Sigmoid colon (tissue), 7 donors: Measurements from ENCODE around the gene EVA1C. TPM values are rescaled to one million over a fixed set of nuclear protein-coding genes. Genes with fewer than 3 reads are reported as not detected.
"Not testable (repeated sequence)": the region's sequence is repeated elsewhere in the genome, so short reads cannot be mapped to it uniquely, and the experiment has no call there.

Source experiments
- DNase-seq: peaks from one replicate; pipeline ENCODE4 v3.0.0-alpha.2; 2019
- H3K27ac ChIP-seq, 4 donors: fragments of 200-600 bp; sonication (generic); one replicate each; pipeline ENCODE4 v1.5.1; 2016 to 2019; ENCODE audit warnings: mild to moderate bottlenecking in 1 of 4
- H3K27me3 ChIP-seq, 3 donors: fragments of 200-600 bp; sonication (generic); one replicate each; pipeline ENCODE4 v1.5.1; 2019; ENCODE audit warnings: mild to moderate bottlenecking in 1 of 3
- H3K36me3 ChIP-seq, 4 donors: fragments of 200-600 bp; sonication (generic); one replicate each; pipeline ENCODE4 v1.5.1; 2016 to 2019
- H3K4me1 ChIP-seq, 4 donors: fragments of 200-600 bp; sonication (generic); one replicate each; pipeline ENCODE4 v1.5.1; 2017 to 2019
- H3K4me3 ChIP-seq, 4 donors: fragments of 200-600 bp; sonication (generic); one replicate each; pipeline ENCODE4 v1.5.1; 2017 to 2019; ENCODE audit warnings: mild to moderate bottlenecking in 2 of 4, moderate library complexity in 1 of 4
- H3K9me3 ChIP-seq, 4 donors: fragments of 200-600 bp in 3 of 4; sonication (generic) in 3 of 4; one replicate each; pipeline versions ENCODE4 v1.5.1 to v1.6.1; 2013 to 2019
- EP300 ChIP-seq, 4 donors: sonication (generic); formaldehyde crosslinking; IDR thresholded peaks; one replicate each; pipeline ENCODE4 v1.6.1; 2017; ENCODE audit warnings: antibody characterized with exemption in 4 of 4
- POLR2A ChIP-seq, 2 donors: fragments of 450-650 bp; IDR thresholded peaks; one replicate each; pipeline ENCODE4 v1.6.1; 2016; ENCODE audit warnings: antibody characterized with exemption in 2 of 2, mild to moderate bottlenecking in 2 of 2, moderate library complexity in 2 of 2
- POLR2AphosphoS5 ChIP-seq, 4 donors: sonication (generic); formaldehyde crosslinking; IDR thresholded peaks; one replicate each; pipeline ENCODE4 v1.6.1; 2017; ENCODE audit warnings: antibody characterized with exemption in 4 of 4
- WGBS, 2 donors: extraction: QIAGEN DNeasy Blood & Tissue Kit; methylation state at CpG; one replicate each; pipeline ENCODE4 v1.1.7; 2013; 5-methylcytosine and 5-hydroxymethylcytosine counted together
- intact Hi-C: fragments of 100-400 bp; cut with DNase I; formaldehyde crosslinking; loops from one replicate; pipeline ENCODE4 v1.15.1; 2023
- polyA plus RNA-seq, 3 donors: library from polyadenylated mRNA; stranded (reverse); fragments of 200-250 nt; gene quantifications; one replicate each; pipeline ENCODE4 v1.2.3, GENCODE V29; 2013
- total RNA-seq, 4 donors: library from RNA; depleted of rRNA; stranded (reverse); fragments of >200 nt; gene quantifications; one replicate each; pipeline ENCODE4 v1.1.0, GENCODE V29; 2016
- TF ChIP-seq, protein P1 (sequence below), 4 experiments: fragments of 450-650 bp in 3 of 4; fragments of 200-600 bp in 1 of 4; IDR thresholded peaks; one replicate each; pipeline ENCODE4 v1.5.1; 2016 to 2019; ENCODE audit warnings: antibody characterized with exemption in 4 of 4, mild to moderate bottlenecking in 3 of 4, moderate library complexity in 2 of 4
- donor health status: healthy with polysubstance abuse.
- donor health status: Bipolar disorder and iron deficiency.
- donor health status: healthy.

The EVA1C gene
- total and polyA plus RNA-seq, 7 donors = 3.5 to 53.8 (median 32.1) TPM

DNA sequence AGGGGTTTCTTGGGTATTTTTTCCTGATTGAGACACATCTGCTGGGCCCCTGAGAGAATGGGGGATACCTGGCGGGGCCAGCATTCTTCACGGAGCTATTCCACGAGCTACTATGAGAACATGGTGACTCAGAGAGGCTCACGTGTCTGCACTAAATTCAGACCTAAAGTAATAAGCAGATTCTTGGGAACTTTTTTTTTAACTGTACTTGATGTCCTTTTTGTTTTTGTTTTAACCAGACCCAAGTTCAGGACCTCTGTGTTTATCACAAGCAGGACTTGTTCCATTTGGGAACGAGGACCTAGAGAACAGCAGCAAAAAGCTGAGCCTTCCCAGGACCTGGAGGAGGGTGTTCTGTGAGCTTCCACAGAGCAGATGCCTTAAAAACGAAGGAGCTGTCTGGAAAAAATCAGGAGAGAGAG, 44.0 kb downstream of the EVA1C start:
- intact Hi-C loops = loop anchor here (5.0 to 10.0 kb wide), 2 partner anchors 44 to 58 kb away; partner anchors contain the start of gene EVA1C
- Histone ChIP-seq H3K27ac (peak overlapping the region; percentile 69 to 84 (median 74)), H3K4me3 (no peak overlapping the region), H3K9me3 (no peaks in the 10 kb centered on the region), H3K27me3 (no peaks in the 10 kb centered on the region), H3K36me3 (peaks cover 6 to 39% (median 16%) of the 10 kb centered on the region in 4 donors), H3K4me1 (peaks cover 0 to 32% (median 29%) of the 10 kb centered on the region in 4 donors)
- 70 to 74% methylated on average over 6 of the region's 6 CpGs for WGBS, 2 donors
- no peak for TF ChIP-seq POLR2A (IDR thresholded peaks at IDR 0.05)
- peak; percentile 49 to 67 (median 56) for TF ChIP-seq POLR2AphosphoS5 (IDR thresholded peaks at IDR 0.05)
- DNase-seq = peak; percentile 82

DNA sequence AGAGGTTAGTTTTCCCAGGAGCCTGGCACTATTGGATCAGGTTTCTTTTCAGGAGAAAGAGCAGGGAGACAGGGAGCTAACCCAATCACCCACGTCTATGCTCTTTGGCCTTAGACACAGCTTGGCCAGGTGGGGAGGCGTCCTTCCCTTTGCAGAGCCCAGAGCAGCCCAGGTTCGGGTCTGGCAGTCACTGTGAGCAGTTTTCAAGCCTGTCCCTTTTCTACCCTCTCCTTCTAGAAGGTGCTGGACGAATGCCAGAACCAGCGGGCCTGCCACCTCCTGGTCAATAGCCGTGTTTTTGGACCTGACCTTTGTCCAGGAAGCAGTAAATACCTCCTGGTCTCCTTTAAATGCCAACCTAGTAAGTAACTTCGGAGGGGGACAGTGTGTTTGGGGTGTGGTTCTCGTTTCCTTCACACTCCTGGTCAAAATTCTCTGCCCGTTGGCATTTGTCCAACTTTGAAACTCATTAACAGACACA, 44.9 kb downstream of the EVA1C start:
- WGBS, 2 donors = 13 to 47% methylated on average over 9 of the region's 9 CpGs
- intact Hi-C loops = loop anchor here (5.0 to 10.0 kb wide), 2 partner anchors 45 to 57 kb away; partner anchors contain the start of gene EVA1C
- DNase-seq = no peak

DNA sequence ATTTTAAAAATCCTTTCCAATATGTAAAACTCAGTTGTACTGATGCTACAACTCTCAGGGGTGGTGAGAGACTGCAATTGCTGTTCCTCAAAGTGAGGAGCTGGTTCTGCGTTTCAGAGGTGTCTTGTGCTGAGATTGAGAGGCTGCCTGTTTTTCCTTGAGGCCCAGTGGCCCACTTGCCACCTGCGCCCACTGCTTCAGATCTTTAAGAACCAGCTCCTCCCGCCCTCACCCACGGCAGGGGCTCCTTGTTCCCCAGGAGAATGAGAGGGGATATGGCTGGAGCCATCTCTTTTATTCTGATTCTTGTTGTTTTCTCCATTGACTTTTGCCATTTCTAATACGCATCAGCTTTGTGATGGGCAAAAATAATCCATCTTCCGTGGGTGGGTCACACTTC, 45.5 kb downstream of the EVA1C start:
- Histone ChIP-seq H3K4me1 (peaks cover 0 to 27% (median 25%) of the 10 kb centered on the region in 4 donors), H3K36me3 (peaks cover 6 to 41% (median 17%) of the 10 kb centered on the region in 4 donors), H3K4me3 (no peak overlapping the region), H3K9me3 (no peaks in the 10 kb centered on the region), H3K27me3 (no peaks in the 10 kb centered on the region), H3K27ac (peak overlapping the region; percentile 69 to 84 (median 74))
- intact Hi-C loops = loop anchor here (5.0 to 10.0 kb wide), 2 partner anchors 46 to 57 kb away; partner anchors contain the start of gene EVA1C
- TF ChIP-seq, protein P1, sequence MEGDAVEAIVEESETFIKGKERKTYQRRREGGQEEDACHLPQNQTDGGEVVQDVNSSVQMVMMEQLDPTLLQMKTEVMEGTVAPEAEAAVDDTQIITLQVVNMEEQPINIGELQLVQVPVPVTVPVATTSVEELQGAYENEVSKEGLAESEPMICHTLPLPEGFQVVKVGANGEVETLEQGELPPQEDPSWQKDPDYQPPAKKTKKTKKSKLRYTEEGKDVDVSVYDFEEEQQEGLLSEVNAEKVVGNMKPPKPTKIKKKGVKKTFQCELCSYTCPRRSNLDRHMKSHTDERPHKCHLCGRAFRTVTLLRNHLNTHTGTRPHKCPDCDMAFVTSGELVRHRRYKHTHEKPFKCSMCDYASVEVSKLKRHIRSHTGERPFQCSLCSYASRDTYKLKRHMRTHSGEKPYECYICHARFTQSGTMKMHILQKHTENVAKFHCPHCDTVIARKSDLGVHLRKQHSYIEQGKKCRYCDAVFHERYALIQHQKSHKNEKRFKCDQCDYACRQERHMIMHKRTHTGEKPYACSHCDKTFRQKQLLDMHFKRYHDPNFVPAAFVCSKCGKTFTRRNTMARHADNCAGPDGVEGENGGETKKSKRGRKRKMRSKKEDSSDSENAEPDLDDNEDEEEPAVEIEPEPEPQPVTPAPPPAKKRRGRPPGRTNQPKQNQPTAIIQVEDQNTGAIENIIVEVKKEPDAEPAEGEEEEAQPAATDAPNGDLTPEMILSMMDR (IDR thresholded peaks at IDR 0.05) = no peak
- TF ChIP-seq EP300 (IDR thresholded peaks at IDR 0.05) (no peak), POLR2A (IDR thresholded peaks at IDR 0.05) (no peak), POLR2AphosphoS5 (IDR thresholded peaks at IDR 0.05) (no peak)
- DNase-seq = no peak
- WGBS, 2 donors = 74 to 90% methylated on average over 6 of the region's 6 CpGs

More for the DNA sequence above, 44.9 kb downstream of the EVA1C start:
- Histone ChIP-seq H3K4me1 (peaks cover 0 to 27% (median 25%) of the 10 kb centered on the region in 4 donors), H3K36me3 (peaks cover 6 to 41% (median 17%) of the 10 kb centered on the region in 4 donors), H3K27ac (peak overlapping the region; percentile 69 to 84 (median 74)), H3K27me3 (no peaks in the 10 kb centered on the region), H3K9me3 (no peaks in the 10 kb centered on the region), H3K4me3 (no peak overlapping the region)
- TF ChIP-seq, protein P1 (IDR thresholded peaks at IDR 0.05) = no peak
- TF ChIP-seq POLR2AphosphoS5 (IDR thresholded peaks at IDR 0.05) = peak in 2 of 4 donors; percentile 33 to 36

DNA sequence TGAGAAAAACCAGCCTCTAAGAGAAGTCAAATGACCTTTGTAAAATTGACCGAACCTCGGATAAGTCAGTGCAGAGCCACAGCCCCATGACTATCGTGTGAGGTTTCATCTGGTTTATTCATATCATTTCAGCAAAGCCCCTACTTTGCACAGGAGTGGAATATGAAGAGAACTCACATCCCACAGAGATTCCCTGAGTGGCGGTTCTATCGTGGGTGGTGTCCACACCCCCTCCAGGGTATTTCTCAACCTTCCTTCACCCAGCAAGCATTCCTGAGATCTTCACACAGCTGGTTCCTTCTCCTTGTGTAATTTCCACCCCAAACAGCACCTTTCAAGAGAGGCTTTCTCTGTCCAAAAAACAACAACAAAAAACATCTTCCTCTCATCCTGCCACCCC, 47.5 kb downstream of the EVA1C start:
- peaks cover 6 to 39% (median 17%) of the 10 kb centered on the region in 4 donors for H3K36me3 ChIP-seq
- H3K27me3 ChIP-seq = no peaks in the 10 kb centered on the region
- no peaks in the 10 kb centered on the region for H3K9me3 ChIP-seq
- H3K4me3 ChIP-seq = no peak overlapping the region
- peaks cover 0 to 38% (median 25%) of the 10 kb centered on the region in 4 donors for H3K4me1 ChIP-seq
- intact Hi-C loops = loop anchor here (5.0 to 10.0 kb wide), 2 partner anchors 48 to 55 kb away; partner anchors contain the start of gene EVA1C
- TF ChIP-seq POLR2AphosphoS5 (IDR thresholded peaks at IDR 0.05) = no peak
- TF ChIP-seq EP300 (IDR thresholded peaks at IDR 0.05) = no peak
- TF ChIP-seq POLR2A (IDR thresholded peaks at IDR 0.05) = no peak
- TF ChIP-seq, protein P1 (IDR thresholded peaks at IDR 0.05) = no peak
- no peak overlapping the region for H3K27ac ChIP-seq
- WGBS, 2 donors = 84 to 94% methylated on average over 5 of the region's 5 CpGs
- no peak for DNase-seq

DNA sequence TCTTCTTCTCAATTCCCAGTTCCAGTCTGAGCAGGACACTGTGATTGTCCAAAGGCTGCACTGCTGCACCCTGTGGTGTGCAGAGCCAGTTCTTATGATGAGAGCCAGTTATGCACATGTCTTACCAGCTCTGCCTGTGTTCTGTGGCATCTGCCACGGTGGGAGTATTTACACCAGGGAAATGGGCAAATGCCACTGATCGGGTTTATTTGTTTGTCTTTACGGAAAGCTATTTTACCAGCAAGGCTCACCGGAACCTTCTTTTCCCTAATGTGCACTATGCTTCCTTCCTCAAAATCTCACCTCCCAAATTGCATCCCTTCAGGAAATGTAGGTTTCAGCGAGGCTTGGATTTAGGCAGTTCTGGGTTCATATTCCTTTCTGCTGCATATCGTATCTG, 49.0 kb downstream of the EVA1C start:
- peaks cover 6 to 46% (median 19%) of the 10 kb centered on the region in 4 donors for H3K36me3 ChIP-seq
- intact Hi-C loops = no loop called here
- 93 to 96% methylated on average over 6 of the region's 6 CpGs for WGBS, 2 donors
- DNase-seq = no peak
- no peak overlapping the region for H3K27ac ChIP-seq
- no peaks in the 10 kb centered on the region for H3K27me3 ChIP-seq
- H3K4me3 ChIP-seq = no peak overlapping the region
- TF ChIP-seq EP300 (IDR thresholded peaks at IDR 0.05) (no peak), POLR2AphosphoS5 (IDR thresholded peaks at IDR 0.05) (no peak), POLR2A (IDR thresholded peaks at IDR 0.05) (no peak)
- TF ChIP-seq, protein P1 (IDR thresholded peaks at IDR 0.05) = no peak
- H3K4me1 ChIP-seq = peaks cover 0 to 27% (median 17%) of the 10 kb centered on the region in 4 donors
- no peaks in the 10 kb centered on the region for H3K9me3 ChIP-seq

DNA sequence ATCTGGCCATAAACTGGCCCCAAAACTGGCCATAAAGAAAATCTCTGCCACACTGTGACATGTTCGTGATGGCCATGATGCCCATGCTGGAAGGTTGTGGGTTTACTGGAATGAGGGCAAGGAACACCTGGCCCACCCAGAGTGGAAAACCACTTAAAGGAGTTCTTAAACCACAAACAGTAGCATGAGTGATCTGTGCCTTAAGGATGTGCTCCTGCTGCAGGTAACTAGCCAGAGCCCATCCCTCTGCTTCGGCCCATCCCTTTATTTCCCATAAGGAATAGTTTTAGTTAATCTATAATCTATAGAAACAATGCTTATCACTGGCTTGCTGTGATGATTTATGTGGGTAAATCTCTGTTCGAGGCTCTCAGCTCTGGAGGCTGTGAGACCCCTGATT, 50.1 kb downstream of the EVA1C start:
- H3K9me3 ChIP-seq, intact Hi-C loops, DNase-seq, H3K27me3 ChIP-seq, H3K4me3 ChIP-seq, H3K27ac ChIP-seq: not testable (repeated sequence)
- peaks cover 6 to 49% (median 19%) of the 10 kb centered on the region in 4 donors for H3K36me3 ChIP-seq
- WGBS, 2 donors = 85 to 91% methylated on average over 3 of the region's 3 CpGs
- H3K4me1 ChIP-seq = peaks cover 0 to 16% (median 6%) of the 10 kb centered on the region in 4 donors
